ENCODE measurements around the gene SMPDL3B. TPM values are rescaled to one million over a fixed set of nuclear protein-coding genes. Genes with fewer than 3 reads are reported as not detected.
A peak's percentile ranks its signal among the peaks of the same experiment; 100 is the strongest.

SMPDL3B gene
- total RNA-seq, 1 donor from 2014 or later, result 20.1 TPM

- H3K36me3 ChIP-seq (ENCODE audit: control insufficient read depth, insufficient read depth, low read length), result no peaks in the 10 kb centered on the region
- peak overlapping the region; percentile 64 for H3K4me3 ChIP-seq (ENCODE audit: low read depth, low read length)
- H3K27me3 ChIP-seq (ENCODE audit: control insufficient read depth, insufficient read depth, low read length), result no peaks in the 10 kb centered on the region
- DNase-seq (ENCODE audit: low read depth), result no peak
- TF ChIP-seq, protein P1, sequence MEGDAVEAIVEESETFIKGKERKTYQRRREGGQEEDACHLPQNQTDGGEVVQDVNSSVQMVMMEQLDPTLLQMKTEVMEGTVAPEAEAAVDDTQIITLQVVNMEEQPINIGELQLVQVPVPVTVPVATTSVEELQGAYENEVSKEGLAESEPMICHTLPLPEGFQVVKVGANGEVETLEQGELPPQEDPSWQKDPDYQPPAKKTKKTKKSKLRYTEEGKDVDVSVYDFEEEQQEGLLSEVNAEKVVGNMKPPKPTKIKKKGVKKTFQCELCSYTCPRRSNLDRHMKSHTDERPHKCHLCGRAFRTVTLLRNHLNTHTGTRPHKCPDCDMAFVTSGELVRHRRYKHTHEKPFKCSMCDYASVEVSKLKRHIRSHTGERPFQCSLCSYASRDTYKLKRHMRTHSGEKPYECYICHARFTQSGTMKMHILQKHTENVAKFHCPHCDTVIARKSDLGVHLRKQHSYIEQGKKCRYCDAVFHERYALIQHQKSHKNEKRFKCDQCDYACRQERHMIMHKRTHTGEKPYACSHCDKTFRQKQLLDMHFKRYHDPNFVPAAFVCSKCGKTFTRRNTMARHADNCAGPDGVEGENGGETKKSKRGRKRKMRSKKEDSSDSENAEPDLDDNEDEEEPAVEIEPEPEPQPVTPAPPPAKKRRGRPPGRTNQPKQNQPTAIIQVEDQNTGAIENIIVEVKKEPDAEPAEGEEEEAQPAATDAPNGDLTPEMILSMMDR (IDR thresholded peaks at IDR 0.05; ENCODE audit: insufficient read depth, low read length, poor library complexity, severe bottlenecking), result no peak
Measured at GRCh38 chr1:27960762-27961645, 26.2 kb downstream of the SMPDL3B start.

DNA sequence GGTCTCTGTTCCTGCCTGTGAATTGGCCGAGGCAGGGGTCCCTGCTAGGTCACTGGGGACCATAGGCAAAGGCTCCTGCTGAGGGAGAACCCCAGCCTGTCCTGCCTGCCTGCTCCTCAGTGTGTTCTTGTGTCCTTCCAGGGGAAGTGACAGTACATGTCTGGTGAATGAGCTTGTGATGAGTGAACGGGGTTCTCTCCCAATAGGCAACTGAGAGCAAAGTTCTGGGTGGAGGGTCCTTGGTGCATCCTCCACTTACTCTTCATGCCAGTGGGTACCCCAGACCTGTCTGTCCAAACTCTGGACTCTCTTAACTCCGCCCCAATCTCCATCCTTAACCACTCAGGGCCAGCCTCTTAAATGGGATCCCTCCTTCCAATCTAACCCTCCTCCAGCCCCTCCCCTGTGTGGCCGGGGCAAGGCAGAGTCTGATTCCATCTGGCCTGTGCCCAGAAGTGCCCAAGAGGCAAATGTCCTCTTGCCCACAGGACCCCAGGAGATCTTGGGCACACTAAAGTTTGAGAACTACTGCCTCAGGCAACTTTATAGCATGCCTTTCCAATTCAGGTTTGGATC lies 26.9 kb downstream of the SMPDL3B start:
- H3K4me3 ChIP-seq (ENCODE audit: low read depth, low read length), result no peak overlapping the region

GRCh38 chr1:27963393-27963792 lies 28.6 kb downstream of the SMPDL3B start:
- Histone ChIP-seq H3K36me3 (ENCODE audit: control insufficient read depth, insufficient read depth, low read length) (no peaks in the 10 kb centered on the region), H3K4me3 (ENCODE audit: low read depth, low read length) (no peak overlapping the region), H3K27me3 (ENCODE audit: control insufficient read depth, insufficient read depth, low read length) (no peaks in the 10 kb centered on the region)
- DNase-seq (ENCODE audit: low read depth), result no peak
- TF ChIP-seq, protein P1 (IDR thresholded peaks at IDR 0.05; ENCODE audit: insufficient read depth, low read length, poor library complexity, severe bottlenecking), result no peak

More for the DNA sequence above, 26.9 kb downstream of the SMPDL3B start:
- Histone ChIP-seq H3K36me3 (ENCODE audit: control insufficient read depth, insufficient read depth, low read length) (no peaks in the 10 kb centered on the region), H3K27me3 (ENCODE audit: control insufficient read depth, insufficient read depth, low read length) (no peaks in the 10 kb centered on the region)
- TF ChIP-seq, protein P1 (IDR thresholded peaks at IDR 0.05; ENCODE audit: insufficient read depth, low read length, poor library complexity, severe bottlenecking), result no peak
- no peak for DNase-seq (ENCODE audit: low read depth)

GRCh38 chr1:27966402-27967105 lies 31.8 kb downstream of the SMPDL3B start:
- Histone ChIP-seq H3K36me3 (ENCODE audit: control insufficient read depth, insufficient read depth, low read length) (no peaks in the 10 kb centered on the region), H3K27me3 (ENCODE audit: control insufficient read depth, insufficient read depth, low read length) (no peaks in the 10 kb centered on the region), H3K4me3 (ENCODE audit: low read depth, low read length) (no peak overlapping the region)
- DNase-seq (ENCODE audit: low read depth), result peak; percentile 10
- TF ChIP-seq, protein P1 (IDR thresholded peaks at IDR 0.05; ENCODE audit: insufficient read depth, low read length, poor library complexity, severe bottlenecking), result no peak

DNA sequence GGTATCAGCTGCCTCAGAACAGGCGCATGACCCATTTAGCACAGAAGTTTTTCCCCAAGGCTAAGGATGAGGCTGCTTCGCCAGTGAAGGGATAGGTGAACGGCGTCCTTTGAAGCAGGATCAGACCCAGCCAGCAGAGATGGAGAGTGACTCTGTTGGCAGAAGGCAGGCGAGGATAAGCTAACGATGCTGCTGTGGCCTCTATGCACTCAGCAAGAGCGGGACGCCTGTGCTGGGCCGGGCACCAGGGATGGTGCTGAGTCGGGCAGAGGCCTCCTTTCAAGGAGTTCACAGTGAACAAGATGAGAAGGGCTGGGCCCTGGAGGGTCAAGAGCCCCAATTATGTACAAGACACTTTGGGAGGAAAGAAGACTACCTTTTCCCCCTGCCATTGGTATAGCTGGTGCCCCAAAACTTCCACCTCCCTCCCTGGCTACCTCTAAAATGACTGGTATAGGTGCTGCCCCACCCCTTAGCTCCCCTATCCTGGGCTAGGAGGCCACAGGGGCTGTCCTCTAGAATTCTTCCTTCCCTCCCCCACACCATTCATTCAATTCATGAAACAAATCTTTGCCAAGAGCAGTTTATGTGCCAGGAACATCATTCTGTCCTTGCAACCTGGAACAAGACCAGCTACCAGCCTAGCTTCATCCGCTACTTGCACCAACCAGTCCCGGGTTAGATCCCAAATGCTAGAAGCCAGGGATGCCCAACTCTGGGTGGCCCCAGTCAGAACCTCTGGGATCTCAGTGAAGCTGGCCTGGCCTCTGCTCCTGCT lies 32.5 kb downstream of the SMPDL3B start:
- Histone ChIP-seq H3K36me3 (ENCODE audit: control insufficient read depth, insufficient read depth, low read length) (no peaks in the 10 kb centered on the region), H3K4me3 (ENCODE audit: low read depth, low read length) (no peak overlapping the region), H3K27me3 (ENCODE audit: control insufficient read depth, insufficient read depth, low read length) (no peaks in the 10 kb centered on the region)
- DNase-seq (ENCODE audit: low read depth), result no peak
- TF ChIP-seq, protein P1 (IDR thresholded peaks at IDR 0.05; ENCODE audit: insufficient read depth, low read length, poor library complexity, severe bottlenecking), result no peak

Measured in kidney epithelial cell (primary cell).